HTERT RPE-1 (cell line): Measurements from ENCODE around the gene FHIT.

Experiments used
- in situ Hi-C: fragments of 300-500 bp; cut with MboI; formaldehyde crosslinking; loops from 4 replicates; pipeline ENCODE4 v1.14.3; 2020; ENCODE audit warnings: low sequenced_read_pairs

Gene FHIT

DNA sequence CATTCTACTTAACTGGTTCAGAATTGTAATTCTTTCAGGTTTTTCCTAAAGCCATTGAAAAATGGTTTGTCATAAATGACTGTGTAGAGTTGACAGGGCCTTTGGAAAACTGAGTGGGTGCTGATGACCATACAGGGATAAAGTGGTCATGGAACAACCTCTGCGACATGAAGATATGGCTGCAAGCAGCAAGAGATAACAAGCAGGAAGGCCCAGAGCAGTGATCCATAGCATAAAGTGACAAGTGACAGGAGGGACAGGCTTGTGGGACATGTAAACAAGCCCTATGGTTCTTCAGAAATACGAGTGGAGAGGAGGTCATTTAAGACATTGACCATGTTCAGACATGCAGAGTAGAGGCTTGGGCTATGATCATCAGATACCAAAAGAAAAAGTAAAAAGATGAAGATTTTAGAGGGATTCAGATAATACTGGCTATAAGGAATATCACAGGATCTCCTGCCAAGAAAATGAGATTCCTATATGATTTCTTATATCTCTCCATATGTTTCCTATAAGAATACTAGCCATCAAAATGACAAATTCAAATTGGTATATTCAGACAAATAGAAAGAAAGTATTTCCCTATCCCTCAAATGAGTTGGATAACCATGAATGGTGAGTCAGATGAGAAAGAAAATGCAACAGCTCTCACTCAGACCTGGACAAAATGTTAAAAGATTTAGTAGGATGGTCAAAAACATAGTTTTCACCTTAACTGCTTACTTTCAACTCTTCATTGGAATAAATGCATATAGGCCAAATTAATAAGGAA lies 1373.8 kb downstream of the FHIT start:
- in situ Hi-C loops, result no loop called here

DNA sequence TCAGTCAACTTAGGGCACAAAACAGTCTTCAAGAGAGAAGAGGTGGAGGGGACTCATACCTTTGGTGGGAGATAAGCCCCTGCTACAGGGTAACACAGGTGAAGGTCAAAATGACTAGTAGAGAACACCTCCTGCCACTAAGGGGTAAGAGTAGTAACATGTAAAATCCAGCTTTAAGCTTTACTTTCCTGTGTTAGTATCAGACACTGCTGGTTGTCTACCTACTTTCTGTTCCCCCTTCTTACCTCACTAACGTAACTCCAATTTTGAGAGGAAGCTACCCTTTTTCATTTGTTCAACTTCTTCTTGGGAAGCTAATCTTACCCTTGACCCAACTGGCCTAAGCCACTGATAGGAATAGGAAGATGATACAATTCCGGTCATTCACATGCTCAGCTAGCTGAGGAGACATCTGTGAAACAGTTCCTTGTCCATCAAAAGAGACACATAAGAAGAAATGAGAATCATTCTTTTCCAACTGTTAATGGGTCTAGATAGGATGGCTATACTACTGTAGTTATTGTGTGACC lies 1374.7 kb downstream of the FHIT start:
- in situ Hi-C loops, result no loop called here

DNA sequence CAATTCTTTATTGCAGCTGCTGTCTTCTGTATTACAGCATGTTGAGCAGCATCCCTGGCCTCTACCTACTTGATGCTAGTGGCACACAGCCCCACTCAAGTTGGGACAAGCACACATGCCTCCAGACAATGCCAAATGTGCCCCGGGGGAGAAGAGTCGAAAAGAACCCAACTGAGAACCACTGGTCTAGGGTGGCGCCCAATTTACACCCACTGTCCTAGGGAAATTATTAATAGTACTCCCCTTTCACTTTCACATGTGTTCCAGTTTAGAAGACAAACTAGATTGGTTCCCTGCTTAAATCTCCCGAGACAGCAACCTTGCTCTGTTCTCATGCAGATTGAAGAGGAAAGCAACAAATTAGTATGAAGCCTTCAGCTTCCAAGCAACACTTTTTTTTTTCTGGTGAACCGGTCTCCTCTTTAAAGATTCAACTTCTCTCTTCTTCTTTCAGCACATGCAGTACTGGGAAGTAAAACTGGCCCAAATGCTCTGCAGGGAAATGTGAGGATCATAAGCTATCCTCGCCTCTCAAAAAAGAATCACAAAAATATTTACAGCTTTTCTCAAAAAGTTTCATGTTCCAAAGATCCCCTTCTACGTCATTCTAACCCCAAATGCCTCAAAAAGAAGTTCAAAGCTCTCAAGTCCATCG lies 1377.5 kb downstream of the FHIT start:
- in situ Hi-C loops, result no loop called here

DNA sequence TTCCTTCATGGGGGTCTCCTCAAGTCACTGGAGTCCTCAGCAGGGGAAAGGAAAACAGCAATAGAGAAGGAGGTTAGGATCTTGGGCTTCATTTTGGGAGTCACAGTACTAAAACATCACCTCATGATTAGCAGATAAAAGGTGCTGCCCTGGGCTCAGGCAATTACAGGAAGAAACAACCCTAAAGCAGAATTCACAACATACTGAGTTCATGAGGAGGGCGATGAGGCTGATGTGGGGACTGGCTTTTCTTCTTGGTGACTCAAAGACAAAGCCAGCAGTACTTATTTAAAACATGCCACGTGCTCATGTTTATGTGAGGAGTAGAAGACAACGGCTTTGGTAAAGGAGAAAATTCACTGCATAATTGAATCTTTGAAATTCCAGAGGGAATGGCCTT lies 1379.1 kb downstream of the FHIT start:
- in situ Hi-C loops, result no loop called here

DNA sequence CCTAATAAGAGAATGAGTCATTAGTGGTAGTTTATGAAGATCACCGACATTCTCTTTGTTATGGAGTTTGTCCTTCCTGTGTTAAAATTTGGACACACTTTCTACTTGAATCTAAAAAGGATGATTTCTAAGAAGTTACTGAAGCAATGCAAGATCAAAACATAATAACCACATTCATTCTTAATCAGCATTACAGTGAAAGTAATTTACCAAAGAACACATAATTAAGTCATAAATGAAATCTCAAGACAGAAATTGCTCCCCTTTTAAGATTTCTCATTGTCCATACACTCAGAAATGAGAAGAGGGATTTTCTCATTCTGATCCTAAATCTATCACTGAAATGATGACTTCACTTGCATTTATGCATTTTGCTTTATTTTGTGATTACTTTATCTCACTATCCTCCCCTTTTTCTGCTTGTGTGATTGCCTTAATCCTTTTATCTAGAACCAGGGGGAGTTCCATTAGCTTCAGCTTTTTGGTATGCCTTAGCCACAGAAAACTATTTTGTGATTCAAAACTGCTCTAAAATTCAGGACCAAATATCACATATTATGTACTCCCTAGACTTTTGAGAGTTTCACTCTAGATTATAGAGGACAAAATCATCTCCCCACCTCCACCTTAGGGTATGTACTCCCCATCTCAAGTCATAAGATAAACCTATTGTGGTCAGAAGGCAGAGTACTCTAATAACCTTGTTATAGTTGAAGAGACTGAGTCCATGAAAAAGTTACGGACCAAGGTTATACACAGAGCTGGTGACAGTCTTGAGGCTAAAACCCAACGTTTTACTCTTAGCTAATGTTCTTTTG lies 1383.9 kb downstream of the FHIT start:
- in situ Hi-C loops, result no loop called here

DNA sequence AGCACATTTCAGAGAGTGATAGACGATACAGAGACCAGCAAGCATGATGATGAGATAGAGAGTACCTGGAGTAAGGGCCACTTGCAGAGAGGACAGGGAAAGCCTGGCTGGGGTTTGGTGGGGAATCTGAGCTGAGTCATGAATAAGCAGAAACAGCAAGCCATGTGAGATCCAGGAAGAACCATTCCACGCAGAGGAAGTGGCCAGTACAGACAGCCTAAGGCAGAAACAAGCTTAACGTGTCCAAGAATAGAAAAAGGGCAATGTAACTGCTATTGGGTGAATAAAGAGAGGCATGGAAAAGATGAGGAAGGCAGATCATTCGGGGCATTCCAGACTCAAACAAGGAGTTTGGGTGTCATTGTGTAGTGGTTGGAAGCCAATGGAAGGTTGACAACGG lies 1385.2 kb downstream of the FHIT start:
- in situ Hi-C loops, result no loop called here

DNA sequence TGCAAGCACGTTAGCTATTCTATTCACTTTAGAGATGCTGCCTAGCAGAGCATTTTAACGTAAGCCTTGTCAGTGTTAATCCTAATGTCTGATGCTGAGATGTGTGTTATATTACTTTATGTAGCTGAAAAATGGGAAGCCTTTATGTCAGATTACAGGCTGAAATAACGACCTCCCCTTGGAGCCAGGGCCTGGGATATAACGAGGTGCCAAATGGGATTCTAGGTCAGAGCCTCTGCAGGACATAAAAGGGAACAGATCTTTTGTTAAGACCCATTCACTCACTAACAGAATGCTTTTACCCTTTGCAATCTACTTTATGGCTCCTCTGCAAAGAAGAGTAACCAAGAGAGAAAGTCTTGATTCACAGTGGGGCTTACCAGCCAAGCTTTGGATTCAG lies 1385.9 kb downstream of the FHIT start:
- in situ Hi-C loops, result no loop called here

DNA sequence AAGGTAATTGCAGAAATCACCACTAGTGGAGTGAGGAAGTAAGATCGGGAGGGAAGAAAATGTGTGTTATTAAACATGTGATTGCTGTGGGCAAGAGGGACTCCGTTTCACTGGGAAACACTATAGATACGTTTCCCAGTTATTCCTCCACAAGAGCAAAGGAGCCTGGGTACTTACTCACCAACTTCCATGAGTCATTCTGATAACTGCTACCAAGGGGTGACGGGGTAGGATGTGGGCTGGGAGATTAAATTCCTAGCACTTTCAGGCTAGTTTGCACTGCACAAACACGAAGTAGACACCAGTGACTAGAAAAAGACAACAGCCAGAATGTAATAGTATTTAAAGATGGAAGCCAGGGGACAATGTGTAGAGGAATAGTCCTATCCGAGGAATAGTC lies 1388.6 kb downstream of the FHIT start:
- in situ Hi-C loops, result no loop called here

DNA sequence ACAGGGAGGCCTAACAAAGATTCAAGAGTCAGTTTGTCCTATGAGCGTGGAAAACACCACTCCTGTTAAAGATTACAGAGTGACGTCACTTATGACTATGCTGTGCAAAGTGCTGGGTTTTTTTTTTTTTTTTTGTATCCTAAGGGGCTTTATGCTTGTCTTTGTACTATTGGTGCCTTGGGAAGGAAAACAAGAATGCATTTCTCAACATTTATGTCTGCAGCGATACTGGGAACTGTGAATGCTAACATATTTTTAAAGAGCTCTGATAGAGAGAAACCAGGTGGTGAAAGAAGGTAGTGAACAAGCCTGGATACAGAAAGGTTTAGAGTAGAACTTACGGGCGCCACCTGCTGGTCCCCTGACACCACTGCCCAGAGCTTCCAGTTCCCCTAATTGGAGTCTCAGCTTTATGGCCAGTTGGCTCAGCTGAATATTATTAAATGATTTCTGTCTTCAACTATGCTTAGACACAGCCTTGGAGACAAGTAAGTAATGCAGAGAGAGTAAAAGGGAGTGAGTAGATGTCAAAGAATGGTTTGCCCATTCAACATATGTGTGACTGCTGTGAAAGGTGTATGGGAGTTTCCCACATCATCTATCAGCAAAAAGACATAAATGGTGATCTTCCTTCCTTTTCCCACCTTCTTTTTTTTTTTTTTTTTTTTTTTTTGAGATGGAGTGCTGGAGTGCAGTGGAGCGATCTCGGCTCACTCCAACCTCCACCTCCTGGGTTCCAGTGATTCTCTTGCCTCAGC lies 1393.5 kb downstream of the FHIT start:
- in situ Hi-C loops, result no loop called here

DNA sequence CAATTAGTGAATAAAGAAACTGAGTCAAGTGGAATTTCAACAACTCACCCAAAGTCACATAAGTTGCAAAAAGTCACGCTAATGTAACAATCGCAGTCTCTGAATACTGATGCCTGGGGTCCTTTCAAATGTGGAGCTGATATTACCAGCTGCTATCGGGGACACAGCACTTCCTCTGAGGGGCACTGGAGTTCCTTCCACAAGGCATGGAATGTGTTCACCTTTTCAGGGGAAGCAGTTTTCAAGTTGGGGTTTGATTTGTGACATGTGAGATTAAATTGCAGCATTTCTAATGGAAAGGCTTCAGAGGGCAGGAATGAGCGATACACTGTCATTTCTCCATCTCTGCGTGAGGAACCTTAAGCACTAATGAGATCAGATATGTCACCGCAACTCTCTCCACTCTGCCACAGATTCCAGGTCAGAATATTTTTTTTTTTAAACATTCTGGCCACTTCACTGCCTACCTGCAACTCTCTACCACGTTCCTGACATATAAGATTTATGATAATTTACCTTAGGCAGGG lies 1394.3 kb downstream of the FHIT start:
- in situ Hi-C loops, result no loop called here

DNA sequence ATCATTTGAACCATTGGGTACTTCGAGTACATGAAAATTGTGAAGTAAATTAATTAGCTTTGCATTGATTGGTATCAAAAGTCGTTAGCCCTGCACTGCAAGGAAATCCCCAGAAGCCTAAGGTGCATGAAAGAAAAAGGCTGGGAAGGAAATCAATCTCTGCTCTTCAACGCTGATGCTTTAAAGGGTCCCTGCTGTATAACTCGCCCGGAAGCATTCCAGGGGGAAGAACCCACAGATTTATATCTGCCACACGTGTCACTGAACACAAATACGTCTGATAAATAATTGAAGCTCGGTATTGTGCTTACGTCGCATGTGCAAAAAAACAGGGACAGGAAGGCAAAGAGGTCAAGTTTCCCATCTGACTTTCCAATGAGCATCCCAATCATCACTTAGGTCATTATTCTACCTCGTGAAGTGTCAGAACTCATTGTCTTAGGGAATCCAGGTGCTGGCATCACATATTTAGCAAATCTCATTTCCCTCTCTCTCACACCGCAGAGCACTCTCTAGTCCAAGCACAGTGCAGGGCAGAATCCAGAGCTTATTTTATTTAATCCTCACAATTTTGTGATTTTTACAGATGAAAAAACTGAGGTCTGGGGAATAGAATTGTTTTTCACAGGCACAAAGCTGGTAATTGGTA lies 1397.1 kb downstream of the FHIT start:
- in situ Hi-C loops, result no loop called here

DNA sequence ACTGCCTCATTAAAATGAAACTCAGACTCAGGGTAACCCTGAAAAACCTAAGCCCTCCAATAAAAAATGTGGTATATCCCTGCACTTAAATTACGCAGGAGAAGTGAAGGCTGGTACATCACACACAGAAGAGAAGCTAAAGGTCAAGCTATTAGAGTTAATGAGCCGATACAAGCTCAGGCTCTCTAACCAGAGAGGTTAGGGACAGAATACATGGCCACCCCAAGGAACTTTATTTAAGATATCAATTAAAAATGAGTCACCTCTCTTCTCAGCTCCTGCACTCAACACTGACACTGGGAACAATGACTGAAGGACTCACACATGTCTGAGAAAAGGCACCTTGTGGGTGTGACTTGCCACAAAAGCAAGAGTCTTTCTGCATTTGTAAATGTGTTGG lies 1400.8 kb downstream of the FHIT start:
- in situ Hi-C loops, result no loop called here

DNA sequence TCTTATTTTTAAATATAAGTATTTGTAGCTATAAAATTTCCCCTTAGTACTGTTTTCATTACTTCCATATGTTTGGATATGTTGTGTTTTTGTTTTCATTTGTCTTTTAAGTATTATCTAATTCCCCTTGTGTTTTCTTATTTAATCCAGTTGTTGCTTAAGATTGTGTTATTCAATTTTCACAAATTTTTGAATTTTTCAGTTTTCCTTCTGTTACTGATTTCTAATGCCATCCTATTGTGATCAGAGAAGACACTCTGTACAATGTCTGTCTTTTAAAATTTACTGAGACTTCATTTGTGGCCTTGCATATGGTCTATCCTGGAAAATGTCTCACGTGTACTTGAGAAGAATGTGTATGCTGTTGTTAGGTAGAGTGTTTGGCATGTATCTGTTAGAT lies 1405.9 kb downstream of the FHIT start:
- in situ Hi-C loops, result no loop called here

DNA sequence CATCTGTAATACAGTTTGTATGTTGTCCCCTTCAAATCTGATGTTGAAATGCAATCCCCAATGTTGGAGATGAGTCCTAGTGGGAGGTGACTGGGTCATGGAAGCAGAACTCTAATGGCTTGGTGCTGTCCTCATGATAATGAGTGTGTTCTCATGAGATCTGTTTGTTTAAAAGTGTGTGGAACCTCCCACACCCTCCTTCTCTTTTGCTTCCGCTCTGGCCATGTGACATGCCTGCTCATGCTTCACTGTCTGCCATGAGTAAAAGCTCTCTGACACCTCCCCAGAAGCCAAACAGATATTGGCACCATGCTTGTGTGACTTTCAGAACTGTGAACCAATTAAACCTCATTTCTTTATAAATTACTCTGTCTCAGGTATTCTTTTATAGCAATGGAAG lies 1407.4 kb downstream of the FHIT start:
- in situ Hi-C loops, result no loop called here

DNA sequence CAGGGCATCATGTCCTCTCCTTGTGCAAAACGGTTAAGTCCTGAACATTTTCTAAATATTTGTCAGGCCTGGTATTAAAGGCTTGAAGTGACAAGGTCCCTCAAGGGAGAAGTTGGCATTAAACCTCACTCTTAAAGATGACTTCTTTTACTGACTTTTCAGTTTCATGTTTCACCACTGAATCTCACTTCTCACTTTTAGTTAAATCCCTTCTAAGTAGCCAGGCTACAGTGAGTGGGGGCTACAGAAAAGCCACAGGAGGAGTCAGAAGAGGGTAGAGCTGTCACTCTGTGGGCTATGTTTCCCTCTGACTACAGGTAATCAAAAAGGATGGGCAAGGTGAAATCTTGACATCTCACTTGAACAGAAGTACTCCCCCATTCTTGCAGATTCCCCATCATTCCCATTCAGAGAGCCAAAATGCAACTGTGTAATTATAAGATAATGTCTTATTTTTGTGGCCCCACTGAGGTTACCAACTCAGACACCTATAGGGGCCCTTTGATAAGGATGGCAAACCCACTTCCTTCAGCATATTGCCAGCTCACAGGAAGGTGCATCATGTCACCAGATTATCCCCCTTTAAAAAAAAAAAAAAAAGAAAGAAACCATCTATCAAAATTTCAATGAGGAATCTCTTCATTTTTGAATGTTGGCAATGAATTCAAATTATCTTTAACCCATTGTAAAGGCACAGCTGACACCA lies 1411.3 kb downstream of the FHIT start:
- in situ Hi-C loops, result no loop called here

DNA sequence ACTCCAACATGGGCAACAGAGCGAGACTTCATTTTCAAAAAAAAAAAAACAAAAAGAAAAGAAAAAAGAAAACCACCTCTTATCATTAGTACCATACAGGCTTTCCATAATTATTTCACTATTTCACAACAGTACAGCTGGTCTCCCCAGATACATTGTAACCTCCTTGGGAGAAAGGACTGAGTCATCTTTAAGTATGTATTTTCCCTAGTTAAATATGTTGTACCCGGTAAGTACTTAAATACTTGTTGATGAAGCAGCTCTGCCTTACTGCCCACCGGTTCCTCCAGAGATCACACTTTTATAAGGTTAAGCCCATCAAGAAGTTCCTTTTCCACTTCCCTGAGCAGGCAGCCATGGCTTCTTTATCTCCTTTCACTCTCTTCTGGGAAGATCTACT lies 1412.0 kb downstream of the FHIT start:
- in situ Hi-C loops, result no loop called here

DNA sequence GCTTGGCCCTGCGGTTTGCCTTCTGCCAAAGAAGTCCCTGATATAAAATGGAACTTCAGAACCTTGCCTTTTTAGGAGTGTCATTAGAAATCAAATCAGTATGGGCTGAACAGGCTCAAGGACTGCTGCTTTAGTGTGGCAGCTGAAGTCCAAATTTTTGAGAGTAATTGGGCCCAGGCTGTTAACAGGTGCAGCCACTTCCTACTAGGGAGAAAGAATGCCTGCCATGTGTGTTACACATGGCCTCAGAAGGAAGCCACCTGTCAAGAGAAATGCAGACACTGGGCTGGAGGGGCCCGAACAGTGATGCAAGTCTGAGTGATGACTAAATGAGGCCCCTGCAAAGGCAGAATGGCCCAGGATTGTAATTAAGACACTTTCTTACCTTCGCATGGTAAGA lies 1414.7 kb downstream of the FHIT start:
- in situ Hi-C loops, result no loop called here

DNA sequence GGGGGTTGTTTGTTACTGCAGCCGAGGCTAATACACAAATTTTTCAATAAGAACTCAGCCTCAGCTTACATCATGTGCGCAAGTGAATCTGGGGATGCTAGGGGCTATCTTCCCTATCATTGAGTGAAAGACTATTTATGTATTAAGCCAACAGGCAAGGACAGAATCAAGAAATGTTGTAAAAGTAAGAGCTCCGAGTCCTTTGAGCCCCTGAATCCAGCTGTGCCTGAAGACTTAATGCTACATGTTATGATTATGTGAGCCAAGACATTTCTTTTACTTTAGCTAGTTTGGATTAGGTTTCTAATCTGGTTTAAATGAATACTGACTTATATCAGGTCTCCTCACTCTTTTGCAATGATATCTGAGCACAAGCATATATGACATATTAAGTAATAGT lies 1418.5 kb downstream of the FHIT start:
- in situ Hi-C loops, result no loop called here

DNA sequence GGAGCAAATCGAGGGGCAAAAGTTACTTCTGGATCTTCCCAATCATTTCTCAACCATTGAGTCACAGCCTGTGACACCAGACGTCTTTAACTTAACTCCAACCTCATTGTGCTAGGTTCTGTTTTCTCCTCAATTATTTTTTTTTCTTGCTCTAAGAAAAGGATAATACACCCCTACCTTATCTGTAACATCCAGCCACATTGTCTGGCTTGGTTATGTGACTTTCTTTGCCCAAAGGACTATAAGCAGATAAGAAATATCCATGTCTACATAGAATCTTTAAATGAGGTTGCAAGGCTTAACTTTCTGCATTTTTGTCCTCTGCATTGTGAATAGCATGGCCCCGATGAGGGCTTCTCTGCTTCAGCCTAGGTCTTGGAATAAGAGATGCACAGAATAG lies 1419.0 kb downstream of the FHIT start:
- in situ Hi-C loops, result no loop called here

DNA sequence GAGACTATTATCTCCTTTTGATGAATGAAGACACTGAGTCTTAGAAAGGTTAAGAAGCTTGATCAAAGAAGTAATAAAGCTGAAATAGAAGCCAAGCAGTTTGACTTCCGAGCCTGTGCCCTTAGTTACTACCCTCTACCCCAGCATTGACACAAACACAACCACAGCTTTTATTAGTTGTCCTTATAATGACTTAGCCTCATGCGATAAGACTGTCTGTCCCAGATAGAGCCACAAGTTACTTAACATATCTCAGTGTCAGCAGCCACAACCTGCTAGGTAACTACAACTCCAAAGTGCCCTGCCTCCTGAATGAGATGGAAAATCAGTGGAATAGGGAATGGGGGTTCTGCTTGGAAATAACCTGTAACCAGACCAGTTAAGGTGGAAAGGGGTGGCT lies 1419.9 kb downstream of the FHIT start:
- in situ Hi-C loops, result no loop called here
